Measurements from ENCODE around the gene LARP1.

DNA sequence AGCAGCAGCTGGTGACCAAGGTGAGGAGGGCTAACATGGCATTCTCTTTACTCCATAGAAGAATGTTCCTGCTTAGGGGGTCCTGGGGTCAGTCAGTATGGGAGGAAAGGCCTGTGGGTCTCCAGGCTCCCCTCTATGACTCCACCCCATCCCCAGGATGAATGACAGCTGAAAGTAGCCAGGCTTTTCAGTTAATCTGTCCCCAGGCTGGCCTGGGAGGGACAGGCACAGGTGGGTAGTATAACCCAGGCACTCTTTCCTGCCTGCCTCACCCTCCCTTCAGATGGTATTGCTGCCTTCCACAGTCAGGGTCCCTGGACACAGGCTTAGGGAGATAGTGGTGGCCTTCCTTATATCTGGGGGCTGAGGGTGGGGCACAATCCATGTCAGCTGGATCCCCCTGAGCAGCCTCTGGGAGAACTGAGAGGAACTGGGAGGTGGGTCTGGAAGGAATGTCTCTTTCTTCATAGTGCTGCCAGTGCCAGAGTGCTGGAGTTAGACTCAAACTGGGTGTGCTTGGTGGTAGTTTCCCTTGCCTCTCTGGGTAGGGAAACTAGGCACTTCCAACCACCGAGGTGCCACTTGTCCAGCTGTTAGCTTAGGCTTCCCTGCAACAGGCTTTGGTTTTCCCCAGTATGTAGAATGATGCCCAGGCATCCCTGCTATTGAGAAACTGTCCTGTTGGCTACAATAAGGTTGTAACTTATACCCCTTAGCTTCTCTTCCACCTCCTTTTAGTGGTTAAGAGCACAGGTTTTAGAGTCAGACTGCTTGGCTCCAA, 27.8 kb downstream of the LARP1 start:
- TF ChIP-seq, protein P1, sequence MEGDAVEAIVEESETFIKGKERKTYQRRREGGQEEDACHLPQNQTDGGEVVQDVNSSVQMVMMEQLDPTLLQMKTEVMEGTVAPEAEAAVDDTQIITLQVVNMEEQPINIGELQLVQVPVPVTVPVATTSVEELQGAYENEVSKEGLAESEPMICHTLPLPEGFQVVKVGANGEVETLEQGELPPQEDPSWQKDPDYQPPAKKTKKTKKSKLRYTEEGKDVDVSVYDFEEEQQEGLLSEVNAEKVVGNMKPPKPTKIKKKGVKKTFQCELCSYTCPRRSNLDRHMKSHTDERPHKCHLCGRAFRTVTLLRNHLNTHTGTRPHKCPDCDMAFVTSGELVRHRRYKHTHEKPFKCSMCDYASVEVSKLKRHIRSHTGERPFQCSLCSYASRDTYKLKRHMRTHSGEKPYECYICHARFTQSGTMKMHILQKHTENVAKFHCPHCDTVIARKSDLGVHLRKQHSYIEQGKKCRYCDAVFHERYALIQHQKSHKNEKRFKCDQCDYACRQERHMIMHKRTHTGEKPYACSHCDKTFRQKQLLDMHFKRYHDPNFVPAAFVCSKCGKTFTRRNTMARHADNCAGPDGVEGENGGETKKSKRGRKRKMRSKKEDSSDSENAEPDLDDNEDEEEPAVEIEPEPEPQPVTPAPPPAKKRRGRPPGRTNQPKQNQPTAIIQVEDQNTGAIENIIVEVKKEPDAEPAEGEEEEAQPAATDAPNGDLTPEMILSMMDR (IDR thresholded peaks at IDR 0.05; ENCODE audit: low read depth, low read length, missing input control) = no peak
- TF ChIP-seq TAF1 (conservative IDR thresholded peaks at IDR 0.05) = no peak

All from liver (tissue), 3 donors.